ENCODE results near the gene GVQW3. TPM values are rescaled to one million over a fixed set of nuclear protein-coding genes. Genes with fewer than 3 reads are reported as not detected.

GVQW3 gene
- total RNA-seq, 2 donors from 2014 or later = 0.89 to 0.90 TPM

DNA sequence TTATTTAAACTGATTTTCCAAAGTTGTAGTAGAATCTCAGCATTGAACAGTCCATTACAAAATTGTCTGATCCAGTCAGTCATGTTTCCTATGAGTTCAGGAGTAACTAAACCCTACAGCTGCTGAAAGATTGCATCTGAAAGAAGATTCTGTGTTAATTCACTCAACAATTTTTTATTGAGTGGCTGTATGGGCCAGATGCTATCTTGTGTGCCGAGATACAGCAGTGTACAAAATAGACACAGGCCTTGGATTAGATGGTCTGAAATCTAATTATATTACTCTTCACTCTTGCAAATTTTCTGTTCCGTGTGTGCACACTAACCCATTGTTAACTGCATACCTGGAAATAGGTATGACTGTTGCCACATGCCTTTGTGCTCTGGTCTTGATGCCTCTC is 7.3 kb downstream of the GVQW3 start:
- H3K27ac ChIP-seq = no peak overlapping the region
- H3K36me3 ChIP-seq = no peaks in the 10 kb centered on the region
- H3K4me1 ChIP-seq = no peaks in the 10 kb centered on the region
- DNase-seq (ENCODE audit: low spot score) = no peak
- TF ChIP-seq, protein P1, sequence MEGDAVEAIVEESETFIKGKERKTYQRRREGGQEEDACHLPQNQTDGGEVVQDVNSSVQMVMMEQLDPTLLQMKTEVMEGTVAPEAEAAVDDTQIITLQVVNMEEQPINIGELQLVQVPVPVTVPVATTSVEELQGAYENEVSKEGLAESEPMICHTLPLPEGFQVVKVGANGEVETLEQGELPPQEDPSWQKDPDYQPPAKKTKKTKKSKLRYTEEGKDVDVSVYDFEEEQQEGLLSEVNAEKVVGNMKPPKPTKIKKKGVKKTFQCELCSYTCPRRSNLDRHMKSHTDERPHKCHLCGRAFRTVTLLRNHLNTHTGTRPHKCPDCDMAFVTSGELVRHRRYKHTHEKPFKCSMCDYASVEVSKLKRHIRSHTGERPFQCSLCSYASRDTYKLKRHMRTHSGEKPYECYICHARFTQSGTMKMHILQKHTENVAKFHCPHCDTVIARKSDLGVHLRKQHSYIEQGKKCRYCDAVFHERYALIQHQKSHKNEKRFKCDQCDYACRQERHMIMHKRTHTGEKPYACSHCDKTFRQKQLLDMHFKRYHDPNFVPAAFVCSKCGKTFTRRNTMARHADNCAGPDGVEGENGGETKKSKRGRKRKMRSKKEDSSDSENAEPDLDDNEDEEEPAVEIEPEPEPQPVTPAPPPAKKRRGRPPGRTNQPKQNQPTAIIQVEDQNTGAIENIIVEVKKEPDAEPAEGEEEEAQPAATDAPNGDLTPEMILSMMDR (IDR thresholded peaks at IDR 0.05) = no peak
- H3K4me3 ChIP-seq = no peak overlapping the region
- H3K27me3 ChIP-seq = no peaks in the 10 kb centered on the region
- H3K9me3 ChIP-seq = no peaks in the 10 kb centered on the region

DNA sequence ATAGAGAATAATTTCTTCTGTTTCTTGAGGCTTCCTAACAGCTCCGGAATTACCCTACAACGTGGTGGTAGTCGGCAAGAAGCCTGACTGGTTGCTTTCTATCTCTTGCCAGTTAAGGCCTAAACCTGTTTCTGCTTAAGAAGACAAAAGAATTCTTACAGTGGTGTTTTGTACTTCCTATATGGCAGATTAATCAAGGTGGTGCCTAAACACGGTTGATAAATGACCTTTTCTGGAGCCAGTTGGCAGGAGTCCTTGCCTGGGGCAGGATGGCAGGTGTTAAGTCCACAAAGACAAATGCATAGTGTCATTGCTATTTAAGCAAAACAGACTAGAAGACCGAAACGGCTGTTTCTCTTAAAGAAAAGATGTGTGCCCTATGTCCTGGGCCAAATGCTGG is 9.9 kb downstream of the GVQW3 start:
- Histone ChIP-seq H3K36me3 (no peaks in the 10 kb centered on the region), H3K27me3 (no peaks in the 10 kb centered on the region), H3K9me3 (no peaks in the 10 kb centered on the region), H3K4me3 (no peak overlapping the region), H3K4me1 (no peaks in the 10 kb centered on the region), H3K27ac (no peak overlapping the region)
- TF ChIP-seq, protein P1 (IDR thresholded peaks at IDR 0.05) = no peak
- no peak for DNase-seq (ENCODE audit: low spot score)

DNA sequence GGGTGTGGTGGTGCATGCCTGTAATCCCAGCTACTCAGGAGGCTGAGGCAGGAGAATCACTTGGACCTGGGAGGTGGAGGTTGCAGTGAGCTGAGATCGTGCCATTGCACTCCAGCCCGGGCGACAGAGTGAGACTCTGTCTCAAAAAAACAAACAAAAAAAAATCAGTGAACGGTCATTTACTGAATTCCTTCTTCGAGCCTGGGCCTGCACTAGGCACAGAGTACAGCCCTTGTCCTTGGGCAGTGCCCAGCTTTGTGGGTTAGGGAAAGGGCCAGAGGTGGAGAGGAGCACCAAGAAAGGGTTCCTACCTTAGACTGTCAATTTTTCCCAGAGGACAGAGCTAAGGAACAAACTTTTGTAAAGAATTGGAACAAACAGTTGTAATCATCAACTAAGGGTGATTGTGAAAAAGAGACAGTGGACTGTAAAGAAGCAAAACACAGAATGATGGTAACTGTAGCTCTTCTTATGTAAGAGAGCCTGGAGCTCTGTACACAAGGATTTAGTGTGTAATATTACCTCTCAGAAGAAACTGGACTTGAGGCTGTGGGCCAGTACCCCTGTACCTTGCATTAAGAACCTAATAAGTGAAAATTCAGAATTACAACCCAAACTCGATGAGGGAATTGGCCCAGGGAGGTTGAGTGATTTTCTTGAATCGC is 10.8 kb downstream of the GVQW3 start:
- no peak for DNase-seq (ENCODE audit: low spot score)
- Histone ChIP-seq H3K27me3 (no peaks in the 10 kb centered on the region), H3K36me3 (no peaks in the 10 kb centered on the region), H3K27ac (no peak overlapping the region), H3K4me1 (no peaks in the 10 kb centered on the region), H3K9me3 (no peaks in the 10 kb centered on the region), H3K4me3 (no peak overlapping the region)
- TF ChIP-seq, protein P1 (IDR thresholded peaks at IDR 0.05) = no peak

DNA sequence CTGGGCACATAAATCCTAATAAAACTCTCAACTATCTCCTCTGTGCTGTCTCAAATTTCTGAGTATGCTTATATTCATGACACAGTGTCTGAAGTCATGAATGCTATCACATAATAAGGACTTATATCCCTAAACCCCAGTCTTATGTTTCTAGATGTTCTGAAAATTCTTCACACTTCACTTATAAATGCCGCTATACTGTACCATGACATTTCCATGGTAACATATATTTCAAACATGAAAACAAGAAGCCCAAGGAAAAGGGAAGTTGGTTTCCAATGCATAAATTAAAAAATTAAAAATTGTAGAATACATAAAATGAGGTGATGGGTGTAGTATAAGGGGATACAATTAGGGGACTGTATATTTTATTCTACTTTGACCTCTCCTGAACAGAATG is 11.7 kb downstream of the GVQW3 start:
- no peak for DNase-seq (ENCODE audit: low spot score)
- no peaks in the 10 kb centered on the region for H3K4me1 ChIP-seq
- TF ChIP-seq, protein P1 (IDR thresholded peaks at IDR 0.05) = no peak
- no peaks in the 10 kb centered on the region for H3K9me3 ChIP-seq
- no peaks in the 10 kb centered on the region for H3K27me3 ChIP-seq
- no peaks in the 10 kb centered on the region for H3K36me3 ChIP-seq
- no peak overlapping the region for H3K4me3 ChIP-seq
- H3K27ac ChIP-seq = no peak overlapping the region

DNA sequence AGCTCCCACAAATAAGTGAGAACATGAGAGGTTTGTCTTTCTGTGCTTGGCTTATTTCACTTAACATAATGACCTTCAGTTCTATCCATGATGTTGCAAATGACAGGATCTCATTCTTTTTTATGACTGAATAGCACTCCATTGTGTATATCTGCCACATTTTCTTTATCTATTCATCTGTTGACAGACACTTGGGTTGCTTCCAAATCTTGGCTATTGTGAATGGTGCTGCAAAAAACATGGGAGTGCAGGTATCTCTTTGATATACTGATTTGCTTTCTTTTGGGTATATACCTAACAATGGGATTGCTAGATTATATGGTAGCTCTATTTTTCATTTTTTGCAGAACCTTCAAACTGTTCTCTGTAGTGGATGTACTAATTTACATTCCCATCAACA is 13.3 kb downstream of the GVQW3 start:
- H3K27ac ChIP-seq = no peak overlapping the region
- DNase-seq (ENCODE audit: low spot score) = no peak
- TF ChIP-seq, protein P1 (IDR thresholded peaks at IDR 0.05) = no peak
- H3K36me3 ChIP-seq = no peaks in the 10 kb centered on the region
- no peaks in the 10 kb centered on the region for H3K27me3 ChIP-seq
- H3K9me3 ChIP-seq = no peaks in the 10 kb centered on the region
- no peak overlapping the region for H3K4me3 ChIP-seq
- no peaks in the 10 kb centered on the region for H3K4me1 ChIP-seq

DNA sequence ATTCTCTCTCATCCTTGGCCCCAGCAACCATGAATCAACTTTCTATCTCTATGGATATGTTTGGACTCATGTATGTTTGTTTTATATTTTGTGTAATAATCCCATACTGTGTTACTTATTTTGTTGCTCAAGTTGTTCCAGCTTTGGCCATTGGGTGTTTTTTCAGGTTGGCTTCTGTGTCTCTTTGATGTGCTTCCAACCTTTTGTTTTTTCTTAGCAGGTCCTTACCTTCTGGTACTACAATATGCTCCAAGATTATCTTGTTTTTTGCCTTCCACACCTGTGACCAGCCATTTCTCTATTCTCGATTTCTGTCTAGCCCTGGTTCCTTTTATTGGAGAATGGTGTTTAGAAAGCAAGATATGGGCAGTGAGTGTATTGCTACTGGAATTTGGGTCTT is 14.2 kb downstream of the GVQW3 start:
- DNase-seq (ENCODE audit: low spot score) = no peak
- Histone ChIP-seq H3K4me1 (no peaks in the 10 kb centered on the region), H3K36me3 (no peaks in the 10 kb centered on the region), H3K9me3 (no peaks in the 10 kb centered on the region), H3K4me3 (no peak overlapping the region), H3K27ac (no peak overlapping the region), H3K27me3 (no peaks in the 10 kb centered on the region)
- TF ChIP-seq, protein P1 (IDR thresholded peaks at IDR 0.05) = no peak

All from right atrium auricular region (tissue), 2 donors.